B cell (primary cell): ENCODE measurements around the gene HOXA5. TPM values are rescaled to one million over a fixed set of nuclear protein-coding genes. Genes with fewer than 3 reads are reported as not detected.

Experiments
- ATAC-seq: fragments of 200-7000 bp; cut with Tn5 transposase; one replicate; pipeline ENCODE4 v1.10.0; 2021; ENCODE audit warnings: low read depth, mild to moderate bottlenecking, moderate number of reproducible peaks, moderate library complexity
- CTCF ChIA-PET: fragments of 350-600 bp; sonication (Branson Sonifier 250); formaldehyde crosslinking; loops from one replicate; lab custom pipeline; 2021; ENCODE audit warnings: antibody characterized with exemption, inconsistent platforms; lab: Charles Lee
- POLR2A ChIA-PET: fragments of 350-600 bp; sonication (Branson Sonifier 250); formaldehyde crosslinking; loops from one replicate; lab custom pipeline; 2021; ENCODE audit warnings: antibody characterized with exemption; lab: Charles Lee
- DNase-seq: peaks from one replicate; pipeline ENCODE4 v3.0.0; 2013
- H2AFZ ChIP-seq: 2 replicates; pipeline ENCODE4 v1.6.1; 2012; ENCODE audit warnings: mild to moderate bottlenecking, low read depth, low read length; ENCODE audit not compliant: insufficient read depth, poor library complexity, severe bottlenecking
- H3K27ac ChIP-seq, 2 donors: 1 replicate in 1 of 2; 2 replicates in 1 of 2; pipeline ENCODE4 v1.5.1; 2012 to 2013; ENCODE audit warnings: low read length in 2 of 2, mild to moderate bottlenecking in 2 of 2, moderate library complexity in 1 of 2
- H3K27me3 ChIP-seq, 4 experiments: fragments of 200-600 bp in 1 of 4; sonication (generic) in 1 of 4; replicated peaks in 1 of 4; 1 replicate in 2 of 4; 2 replicates in 2 of 4; pipeline versions ENCODE4 v1.6.1 to v1.7.0; 2013 to 2016; ENCODE audit warnings: low read length in 3 of 4, mild to moderate bottlenecking in 2 of 4, mixed read lengths in 1 of 4, moderate library complexity in 1 of 4; ENCODE audit not compliant: insufficient read depth in 4 of 4, control insufficient read depth in 3 of 4; ENCODE audit errors: control extremely low read depth in 1 of 4
- H3K36me3 ChIP-seq, 2 experiments: replicated peaks in 1 of 2; 1 replicate in 1 of 2; 2 replicates in 1 of 2; pipeline versions ENCODE4 v1.6.1 to v1.7.1; 2013; ENCODE audit warnings: low read length in 1 of 2; ENCODE audit not compliant: insufficient read depth in 2 of 2, control insufficient read depth in 1 of 2; ENCODE audit errors: control extremely low read depth in 1 of 2, extremely low read depth in 1 of 2
- H3K4me1 ChIP-seq, 2 donors: fragments of 200-600 bp in 1 of 2; sonication (generic) in 1 of 2; 1 replicate in 1 of 2; 2 replicates in 1 of 2; pipeline versions ENCODE4 v1.5.1 to v1.6.1; 2013 to 2017; ENCODE audit warnings: low read length in 2 of 2; ENCODE audit not compliant: control insufficient read depth in 2 of 2, insufficient read depth in 2 of 2
- H3K4me2 ChIP-seq: replicated peaks from 2 replicates; pipeline ENCODE3; 2012; ENCODE audit warnings: mild to moderate bottlenecking, low read depth, low read length; ENCODE audit not compliant: poor library complexity, severe bottlenecking
- H3K4me3 ChIP-seq, 5 experiments: fragments of 200-600 bp in 1 of 5; sonication (generic) in 1 of 5; 1 replicate in 3 of 5; 2 replicates in 2 of 5; pipeline versions ENCODE4 v1.5.1 to v1.7.0; 2011 to 2016; ENCODE audit warnings: low read length in 4 of 5, mild to moderate bottlenecking in 4 of 5, low read depth in 2 of 5, control low read depth in 1 of 5, moderate library complexity in 1 of 5; ENCODE audit not compliant: insufficient read depth in 1 of 5; ENCODE audit errors: control extremely low read depth in 1 of 5, extremely low read depth in 1 of 5
- H3K79me2 ChIP-seq: fragments of 200-600 bp; sonication (generic); one replicate; pipeline ENCODE4 v1.6.0; 2016; ENCODE audit warnings: low read length; ENCODE audit not compliant: control insufficient read depth, insufficient read depth
- H3K9ac ChIP-seq: fragments of 200-600 bp; sonication (generic); 2 replicates; pipeline ENCODE4 v1.6.1; 2017; ENCODE audit warnings: mild to moderate bottlenecking, low read length, moderate library complexity
- H3K9me3 ChIP-seq, 3 donors: one replicate each; pipeline versions ENCODE4 v1.6.1 to v1.7.1; 2013; ENCODE audit warnings: low read length in 2 of 3; ENCODE audit not compliant: control insufficient read depth in 2 of 3, insufficient read depth in 1 of 3; ENCODE audit errors: control extremely low read depth in 1 of 3
- H4K20me1 ChIP-seq: 2 replicates; pipeline ENCODE4 v1.6.0; 2012; ENCODE audit warnings: mild to moderate bottlenecking, low read length; ENCODE audit not compliant: insufficient read depth, control insufficient read depth, poor library complexity, severe bottlenecking
- H3K27ac Mint-ChIP-seq: one replicate; pipeline ENCODE4 v1.8.0; 2021; ENCODE audit warnings: mixed read lengths
- H3K27me3 Mint-ChIP-seq: one replicate; pipeline ENCODE4 v1.8.0; 2021; ENCODE audit warnings: mixed read lengths
- H3K4me1 Mint-ChIP-seq: one replicate; pipeline ENCODE4 v1.8.0; 2021; ENCODE audit warnings: mixed read lengths
- H3K4me3 Mint-ChIP-seq: one replicate; pipeline ENCODE4 v1.8.0; 2021; ENCODE audit warnings: mixed read lengths
- H3K9me3 Mint-ChIP-seq: one replicate; pipeline ENCODE4 v1.8.0; 2022; ENCODE audit warnings: mixed read lengths; ENCODE audit not compliant: insufficient read depth
- EZH2 ChIP-seq: IDR thresholded peaks from 2 replicates; pipeline ENCODE4 v1.6.1; 2012; ENCODE audit warnings: borderline replicate concordance, low read depth, mild to moderate bottlenecking, moderate library complexity, low read length; ENCODE audit not compliant: insufficient read depth, poor library complexity, severe bottlenecking
- WGBS: methylation state at CpG from one replicate; pipeline ENCODE4 v1.1.5; 2013; ENCODE audit warnings: missing lambda C conversion rate; ENCODE audit not compliant: insufficient coverage; 5-methylcytosine and 5-hydroxymethylcytosine counted together
- intact Hi-C: fragments of 100-400 bp; cut with micrococcal nuclease; formaldehyde crosslinking; loops from one replicate; pipeline ENCODE4 v1.10.0; 2022
- polyA plus RNA-seq: library from polyadenylated mRNA; depleted of rRNA; stranded (reverse); fragments of >200 nt; gene quantifications from 2 replicates; pipeline ENCODE4 v1.2.3, GENCODE V29; 2012
- total RNA-seq, 2 donors: library from RNA; stranded (reverse); fragments of 120-200 nt in 1 of 2; gene quantifications; 1 replicate in 1 of 2; 2 replicates in 1 of 2; pipeline versions ENCODE4 v1.2.3 to v1.2.4, GENCODE V29; 2013 to 2022
- TF ChIP-seq, protein P1 (sequence below): fragments of 200-600 bp; IDR thresholded peaks from one replicate; pipeline ENCODE4 v1.8.0; 2022; ENCODE audit warnings: antibody characterized with exemption, mild to moderate bottlenecking

The HOXA5 gene
- total and polyA plus RNA-seq, 2 donors (not counting 1 experiment from before 2014, with no cell fraction given): not detected

DNA sequence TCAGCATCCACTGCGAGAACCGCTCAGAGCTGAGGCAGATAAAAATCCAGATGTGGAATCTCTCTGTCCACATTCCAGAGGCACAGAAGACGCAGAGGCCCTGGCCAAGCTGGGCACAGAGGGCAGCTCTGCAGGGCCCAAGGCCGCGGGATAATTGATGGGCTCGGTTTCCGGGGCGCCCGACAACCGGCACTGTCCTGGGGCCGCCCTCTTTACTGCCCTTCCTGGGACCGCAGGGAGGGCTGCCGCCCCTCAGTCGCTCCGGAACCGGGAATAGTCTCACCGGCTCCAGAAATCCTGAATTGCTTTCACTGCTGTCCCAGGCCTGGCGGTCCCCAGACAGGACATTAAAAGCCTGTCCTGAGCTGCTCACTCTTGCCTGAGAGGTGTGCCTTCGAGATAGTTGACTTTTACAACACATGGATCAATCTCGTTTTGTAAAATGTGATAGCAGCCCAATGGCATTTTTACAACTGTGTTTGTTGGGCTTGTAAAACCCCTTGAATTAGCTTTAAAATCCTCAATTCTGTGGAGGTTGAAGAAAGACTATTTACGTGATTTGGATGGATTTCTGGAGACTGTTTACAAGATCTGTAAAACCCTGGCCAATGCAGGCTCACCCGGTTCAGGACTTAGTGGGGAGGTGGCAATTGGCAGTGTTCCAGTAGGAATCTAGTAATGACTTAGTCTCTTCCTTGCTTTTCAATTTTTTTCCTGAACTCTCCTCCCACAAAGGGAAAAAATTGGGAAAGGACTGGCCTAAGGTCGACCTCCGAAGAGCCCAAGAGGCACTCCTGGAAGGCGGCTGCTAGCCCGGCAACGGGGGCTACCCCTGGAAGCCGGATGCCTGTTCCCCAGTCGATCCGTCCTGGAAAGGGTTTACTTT is 5.5 kb upstream of the HOXA5 start:
- DNase-seq (peak; percentile 26), ATAC-seq (no peak)
- Mint-ChIP-seq H3K4me3 (peak overlapping the region; percentile 80), H3K4me1 (peaks cover 35% of the 10 kb centered on the region), H3K27ac (peak overlapping the region; percentile 26), H3K9me3 (no peaks in the 10 kb centered on the region), H3K27me3 (peaks cover 67% of the 10 kb centered on the region)
- peaks cover 0 to 98% (median 75%) of the 10 kb centered on the region in 4 experiments for H3K27me3 ChIP-seq
- H3K9ac ChIP-seq: no peak overlapping the region
- ChIA-PET CTCF (interaction anchor here (0.6 to 6.9 kb wide), 17 partner anchors 10 to 753 kb away, joined by 3 to 52 read pairs (median 4); partner anchors contain the start of gene HOXA10), POLR2A (interaction anchor here (0.6 kb wide), 1 partner anchor 1290 kb away, joined by 6 read pairs; no protein-coding TSS in a partner anchor)
- no peak overlapping the region for H3K27ac ChIP-seq
- no peak overlapping the region for H2AFZ ChIP-seq
- H3K9me3 ChIP-seq: peaks cover 0 to 84% (median 0%) of the 10 kb centered on the region in 3 donors
- H4K20me1 ChIP-seq: peaks cover 10% of the 10 kb centered on the region
- peak; percentile 18 for TF ChIP-seq EZH2
- TF ChIP-seq, protein P1, sequence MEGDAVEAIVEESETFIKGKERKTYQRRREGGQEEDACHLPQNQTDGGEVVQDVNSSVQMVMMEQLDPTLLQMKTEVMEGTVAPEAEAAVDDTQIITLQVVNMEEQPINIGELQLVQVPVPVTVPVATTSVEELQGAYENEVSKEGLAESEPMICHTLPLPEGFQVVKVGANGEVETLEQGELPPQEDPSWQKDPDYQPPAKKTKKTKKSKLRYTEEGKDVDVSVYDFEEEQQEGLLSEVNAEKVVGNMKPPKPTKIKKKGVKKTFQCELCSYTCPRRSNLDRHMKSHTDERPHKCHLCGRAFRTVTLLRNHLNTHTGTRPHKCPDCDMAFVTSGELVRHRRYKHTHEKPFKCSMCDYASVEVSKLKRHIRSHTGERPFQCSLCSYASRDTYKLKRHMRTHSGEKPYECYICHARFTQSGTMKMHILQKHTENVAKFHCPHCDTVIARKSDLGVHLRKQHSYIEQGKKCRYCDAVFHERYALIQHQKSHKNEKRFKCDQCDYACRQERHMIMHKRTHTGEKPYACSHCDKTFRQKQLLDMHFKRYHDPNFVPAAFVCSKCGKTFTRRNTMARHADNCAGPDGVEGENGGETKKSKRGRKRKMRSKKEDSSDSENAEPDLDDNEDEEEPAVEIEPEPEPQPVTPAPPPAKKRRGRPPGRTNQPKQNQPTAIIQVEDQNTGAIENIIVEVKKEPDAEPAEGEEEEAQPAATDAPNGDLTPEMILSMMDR: no peak
- intact Hi-C loops: no loop called here
- peak overlapping the region; percentile 69 for H3K4me2 ChIP-seq
- H3K4me1 ChIP-seq: peaks cover 48 to 58% of the 10 kb centered on the region in 2 donors
- H3K36me3 ChIP-seq: no peaks in the 10 kb centered on the region
- WGBS: 23% methylated on average over 25 of the region's 30 CpGs
- H3K79me2 ChIP-seq: no peaks in the 10 kb centered on the region
- H3K4me3 ChIP-seq: peak overlapping the region in 1 of 5 experiments; percentile 27
